T-helper 1 cell treated with Interleukin-12 subunit alpha and Interleukin-12 subunit beta and Interleukin-4 antibody, amounts not matched to agents 30 μg/mL and 1 μg/mL, for 36 hours (primary cell): Measurements from ENCODE around the gene NLE1.
"Not testable (repeated sequence)": the region's sequence is repeated elsewhere in the genome, so short reads cannot be mapped to it uniquely, and the experiment has no call there.

Source experiments
- H3K27ac Mint-ChIP-seq: one replicate; pipeline ENCODE4 v1.8.0; 2021; ENCODE audit warnings: mild to moderate bottlenecking, mixed read lengths
- H3K27me3 Mint-ChIP-seq: one replicate; pipeline ENCODE4 v1.8.0; 2021; ENCODE audit warnings: low read depth, mixed read lengths
- H3K36me3 Mint-ChIP-seq: one replicate; pipeline ENCODE4 v1.8.0; 2021; ENCODE audit warnings: low read depth, mixed read lengths
- H3K4me1 Mint-ChIP-seq: one replicate; pipeline ENCODE4 v1.8.0; 2021; ENCODE audit warnings: low read depth, mixed read lengths
- H3K4me3 Mint-ChIP-seq: one replicate; pipeline ENCODE4 v1.8.0; 2021; ENCODE audit warnings: mild to moderate bottlenecking, moderate library complexity, mixed read lengths
- H3K9me3 Mint-ChIP-seq: one replicate; pipeline ENCODE4 v1.8.0; 2021; ENCODE audit warnings: mixed read lengths

Gene NLE1

DNA sequence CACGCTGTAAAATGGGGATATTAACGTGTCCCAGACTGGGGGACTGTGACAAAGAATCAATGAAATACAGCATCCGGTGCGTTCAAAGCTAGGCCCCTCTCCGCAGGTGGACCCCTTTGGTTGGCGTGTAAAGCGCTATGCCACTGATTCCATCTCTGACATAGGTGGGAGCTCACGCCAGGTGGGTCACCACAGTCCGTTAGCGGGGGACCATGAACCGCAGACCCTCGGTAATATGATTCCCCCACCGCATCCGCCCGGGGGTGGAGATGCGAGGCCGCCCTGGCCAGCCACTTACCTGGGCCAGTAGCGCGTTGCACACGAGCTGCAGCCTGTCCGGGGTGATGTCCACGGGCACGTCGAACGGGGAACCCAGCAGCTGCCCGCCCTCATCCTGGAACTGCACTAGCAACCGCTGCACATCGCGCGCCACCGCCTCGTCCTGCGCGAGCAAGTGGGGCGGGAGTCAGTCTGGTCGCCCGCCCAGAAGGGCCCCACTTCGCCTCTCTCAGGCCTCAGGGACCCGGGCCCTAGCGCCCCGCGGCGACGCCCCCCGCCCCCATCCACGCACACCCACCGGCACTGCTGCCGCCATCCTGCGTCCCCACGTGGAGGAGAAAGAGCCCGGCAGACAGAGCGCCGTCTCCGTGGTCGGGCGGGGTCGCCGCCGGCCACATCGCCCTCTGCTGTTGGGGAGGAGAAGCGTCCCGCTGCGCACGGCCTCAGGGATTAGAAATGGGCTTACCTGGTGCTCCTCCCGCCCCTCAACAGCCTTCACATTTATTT, at the start of gene NLE1:
NLE1 (minus strand) TSS at position 623 of the 786 bp plus-strand sequence; CDS start at position 595, 28 bp downstream.
- peaks cover 9% of the 10 kb centered on the region for H3K4me1 Mint-ChIP-seq
- H3K36me3 Mint-ChIP-seq, result peaks cover 7% of the 10 kb centered on the region
- H3K9me3 Mint-ChIP-seq, result no peaks in the 10 kb centered on the region
- no peaks in the 10 kb centered on the region for H3K27me3 Mint-ChIP-seq
- peak within 1 kb of the TSS; percentile 57 for H3K27ac Mint-ChIP-seq
- peak within 1 kb of the TSS; percentile 81 for H3K4me3 Mint-ChIP-seq

DNA sequence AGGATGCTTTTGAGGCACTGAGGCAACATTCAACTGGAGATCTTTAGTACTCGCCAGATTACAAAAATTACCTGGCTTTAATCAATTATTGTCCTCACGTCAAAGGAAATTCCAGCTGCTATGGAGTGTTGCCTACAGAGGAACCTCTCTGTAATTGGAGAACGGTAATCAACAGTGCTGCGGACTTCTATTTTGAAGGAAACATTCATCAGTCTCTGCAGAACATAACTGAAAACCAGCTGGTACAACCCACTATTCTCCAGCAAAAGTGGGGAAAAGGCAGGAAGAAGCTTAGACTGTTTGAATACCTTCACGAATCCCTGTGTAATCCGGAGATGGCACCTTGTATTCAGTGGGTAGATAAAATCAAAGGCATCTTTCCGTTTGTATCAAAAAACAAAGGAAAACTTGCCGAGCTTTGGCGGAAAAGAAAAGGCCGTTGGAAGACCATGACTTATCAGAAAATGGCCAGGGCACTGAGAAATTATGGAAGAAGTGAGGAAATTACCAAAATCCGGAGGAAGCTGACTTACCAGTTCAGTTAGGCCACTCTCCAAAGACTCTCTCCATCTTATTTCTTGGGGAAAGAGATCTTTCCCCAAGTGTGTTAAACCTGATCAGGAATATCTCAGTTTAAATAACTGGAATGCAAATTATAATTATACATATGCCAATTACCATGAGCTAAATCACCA, 49.0 kb upstream of the NLE1 start:
- H3K27ac Mint-ChIP-seq, result no peak overlapping the region
- peaks cover 2% of the 10 kb centered on the region for H3K27me3 Mint-ChIP-seq
- peaks cover 2% of the 10 kb centered on the region for H3K36me3 Mint-ChIP-seq
- peaks cover 5% of the 10 kb centered on the region for H3K9me3 Mint-ChIP-seq
- no peak overlapping the region for H3K4me3 Mint-ChIP-seq
- peaks cover 31% of the 10 kb centered on the region for H3K4me1 Mint-ChIP-seq

DNA sequence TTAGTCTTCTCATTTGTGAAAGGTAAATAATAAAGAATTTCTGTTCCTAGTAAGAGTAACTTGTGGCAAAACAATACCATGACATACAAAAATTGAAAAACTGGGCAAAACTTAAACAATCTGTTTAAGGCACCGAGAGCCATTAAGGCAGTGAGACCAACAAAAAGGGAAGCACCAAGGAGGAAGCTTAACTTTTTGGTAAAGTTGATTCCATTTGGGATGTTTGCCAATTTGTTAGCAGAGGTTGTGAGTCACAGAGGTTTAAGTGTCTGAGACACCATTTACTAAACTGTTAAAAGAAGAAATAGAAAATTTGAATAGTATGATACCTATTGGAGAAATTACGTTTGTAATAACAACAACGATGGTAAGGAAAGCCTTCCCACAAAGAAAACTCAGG, 47.2 kb upstream of the NLE1 start:
- H3K27ac Mint-ChIP-seq, result no peak overlapping the region
- peaks cover 35% of the 10 kb centered on the region for H3K4me1 Mint-ChIP-seq
- no peaks in the 10 kb centered on the region for H3K27me3 Mint-ChIP-seq
- H3K36me3 Mint-ChIP-seq, result peaks cover 1% of the 10 kb centered on the region
- H3K4me3 Mint-ChIP-seq, result peak overlapping the region; percentile 16
- peaks cover 3% of the 10 kb centered on the region for H3K9me3 Mint-ChIP-seq

DNA sequence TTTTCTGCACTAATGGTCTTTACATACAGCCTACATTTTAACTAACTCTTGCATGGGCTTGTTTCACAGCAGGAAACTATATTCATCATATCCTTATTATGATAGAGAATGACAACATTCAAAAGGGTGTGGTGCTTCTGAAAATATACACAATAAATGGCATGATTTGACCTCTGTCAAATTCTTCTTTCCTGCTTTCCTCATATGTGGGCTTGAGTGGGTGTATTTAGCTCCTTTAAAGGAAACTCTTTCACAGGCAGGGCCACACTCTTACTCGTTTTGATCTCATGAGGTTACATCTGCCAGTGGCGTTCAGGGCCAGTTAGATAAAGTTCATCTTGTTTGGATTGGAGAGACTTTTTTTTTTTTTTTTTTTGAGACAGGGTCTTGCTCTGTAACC, 46.0 kb upstream of the NLE1 start:
- Mint-ChIP-seq H3K4me3 (peak overlapping the region; percentile 32), H3K27me3 (no peaks in the 10 kb centered on the region), H3K9me3 (peaks cover 3% of the 10 kb centered on the region), H3K36me3 (peaks cover 1% of the 10 kb centered on the region), H3K4me1 (peaks cover 38% of the 10 kb centered on the region), H3K27ac (peak overlapping the region; percentile 68)

DNA sequence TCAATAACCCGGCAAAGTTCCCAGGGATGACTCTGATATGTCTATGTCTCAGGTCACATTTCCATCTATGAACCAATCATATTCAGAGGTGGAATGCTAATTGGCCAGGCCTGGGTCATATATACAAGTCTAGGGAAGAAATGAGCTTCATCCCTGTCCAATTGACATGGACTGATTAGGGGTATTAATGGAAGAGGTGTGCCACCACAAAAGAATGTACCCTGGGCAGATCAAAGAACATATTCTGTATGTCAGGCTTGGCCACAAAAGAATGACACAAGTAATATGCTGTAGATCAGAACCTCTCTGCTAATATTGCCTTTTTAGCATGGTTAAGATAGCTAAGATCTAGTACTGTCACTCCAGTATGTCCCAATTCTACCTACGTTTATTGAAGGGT, 45.4 kb upstream of the NLE1 start:
- no peaks in the 10 kb centered on the region for H3K36me3 Mint-ChIP-seq
- peaks cover 3% of the 10 kb centered on the region for H3K9me3 Mint-ChIP-seq
- peaks cover 39% of the 10 kb centered on the region for H3K4me1 Mint-ChIP-seq
- H3K27ac Mint-ChIP-seq, result no peak overlapping the region
- H3K4me3 Mint-ChIP-seq, result no peak overlapping the region
- H3K27me3 Mint-ChIP-seq, result no peaks in the 10 kb centered on the region

DNA sequence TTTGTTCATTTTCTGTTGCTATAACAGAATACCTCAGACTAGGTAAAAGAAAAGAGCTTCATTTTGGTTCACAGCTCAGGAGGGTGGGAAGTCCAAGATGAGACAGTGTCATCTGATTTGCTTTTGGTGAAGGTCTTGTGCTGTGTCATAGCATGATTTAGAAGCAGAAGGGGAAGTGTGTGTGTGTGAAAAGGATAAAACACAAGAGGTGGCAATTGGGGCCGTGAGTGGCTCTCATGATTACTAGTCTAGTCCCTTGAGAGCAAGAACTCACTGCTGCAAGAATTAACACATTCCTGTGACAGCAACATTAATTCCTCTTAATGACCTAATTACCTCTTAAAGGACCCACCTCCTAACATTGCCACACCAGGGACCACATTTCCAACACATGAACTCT, 43.7 kb upstream of the NLE1 start:
- no peak overlapping the region for H3K4me3 Mint-ChIP-seq

DNA sequence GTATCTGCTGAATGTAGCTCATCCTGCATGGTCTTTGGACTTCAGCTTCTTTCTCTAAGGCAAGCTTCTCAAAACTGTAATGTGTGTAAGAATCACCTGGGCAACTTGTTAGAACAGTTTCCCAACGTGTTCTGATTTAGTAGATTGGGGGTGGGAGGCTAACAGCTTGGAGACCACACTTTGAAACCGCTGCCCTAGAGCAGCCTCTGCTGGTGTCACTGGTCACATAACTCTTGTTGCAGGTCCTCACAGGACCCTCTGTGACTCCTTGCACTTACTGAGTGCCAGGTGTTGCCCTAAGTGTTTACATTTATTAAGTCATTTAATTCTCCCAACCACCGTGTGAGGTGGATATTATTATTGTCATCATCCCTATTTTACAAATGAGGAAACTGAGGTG, 42.2 kb upstream of the NLE1 start:
- Mint-ChIP-seq H3K27me3 (no peaks in the 10 kb centered on the region), H3K27ac (no peak overlapping the region), H3K4me1 (peaks cover 41% of the 10 kb centered on the region)

More for the DNA sequence above, 43.7 kb upstream of the NLE1 start:
- peaks cover 3% of the 10 kb centered on the region for H3K9me3 Mint-ChIP-seq
- H3K27ac Mint-ChIP-seq, result no peak overlapping the region
- H3K36me3 Mint-ChIP-seq, result no peaks in the 10 kb centered on the region
- H3K27me3 Mint-ChIP-seq, result no peaks in the 10 kb centered on the region
- H3K4me1 Mint-ChIP-seq, result peaks cover 39% of the 10 kb centered on the region

DNA sequence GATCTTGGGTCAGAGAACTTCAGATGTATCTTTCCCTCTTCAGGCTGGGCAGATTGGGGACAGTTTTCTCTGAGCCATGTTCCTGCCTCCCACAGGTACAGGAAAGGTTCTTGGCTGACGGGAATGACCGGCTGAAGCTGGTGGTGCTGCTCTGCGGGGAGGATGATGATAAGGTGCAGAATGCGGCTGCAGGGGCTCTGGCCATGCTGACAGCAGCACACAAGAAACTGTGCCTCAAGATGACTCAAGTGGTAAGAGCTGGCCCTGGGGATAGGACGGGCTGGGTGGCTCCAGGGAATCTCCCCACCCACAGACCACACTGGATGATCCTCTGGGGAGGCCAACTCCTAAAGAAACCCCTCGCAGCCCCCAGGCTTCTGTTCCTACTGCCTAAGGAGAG, 41.2 kb upstream of the NLE1 start:
- no peaks in the 10 kb centered on the region for H3K27me3 Mint-ChIP-seq
- no peaks in the 10 kb centered on the region for H3K9me3 Mint-ChIP-seq
- no peaks in the 10 kb centered on the region for H3K36me3 Mint-ChIP-seq
- H3K4me3 Mint-ChIP-seq, result no peak overlapping the region
- peaks cover 39% of the 10 kb centered on the region for H3K4me1 Mint-ChIP-seq
- no peak overlapping the region for H3K27ac Mint-ChIP-seq

More for the DNA sequence above, 42.2 kb upstream of the NLE1 start:
- no peak overlapping the region for H3K4me3 Mint-ChIP-seq
- no peaks in the 10 kb centered on the region for H3K36me3 Mint-ChIP-seq
- no peaks in the 10 kb centered on the region for H3K9me3 Mint-ChIP-seq

DNA sequence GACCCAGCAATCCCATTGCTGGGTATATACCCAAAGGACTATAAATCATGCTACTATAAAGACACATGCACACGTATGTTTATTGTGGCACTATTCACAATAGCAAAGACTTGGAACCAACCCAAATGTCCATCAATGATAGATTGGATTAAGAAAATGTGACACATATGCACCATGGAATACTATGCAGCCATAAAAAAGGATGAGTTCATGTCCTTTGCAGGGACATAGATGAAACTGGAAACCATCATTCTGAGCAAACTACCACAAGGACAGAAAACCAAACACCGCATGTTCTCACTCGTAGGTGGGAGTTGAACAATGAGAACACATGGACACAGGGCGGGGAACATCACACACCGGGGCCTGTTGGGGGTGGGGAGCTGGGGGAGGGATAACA, 37.3 kb upstream of the NLE1 start:
- not testable (repeated sequence) for H3K9me3 Mint-ChIP-seq, H3K27me3 Mint-ChIP-seq, H3K36me3 Mint-ChIP-seq, H3K27ac Mint-ChIP-seq, H3K4me3 Mint-ChIP-seq
- H3K4me1 Mint-ChIP-seq, result peaks cover 49% of the 10 kb centered on the region

DNA sequence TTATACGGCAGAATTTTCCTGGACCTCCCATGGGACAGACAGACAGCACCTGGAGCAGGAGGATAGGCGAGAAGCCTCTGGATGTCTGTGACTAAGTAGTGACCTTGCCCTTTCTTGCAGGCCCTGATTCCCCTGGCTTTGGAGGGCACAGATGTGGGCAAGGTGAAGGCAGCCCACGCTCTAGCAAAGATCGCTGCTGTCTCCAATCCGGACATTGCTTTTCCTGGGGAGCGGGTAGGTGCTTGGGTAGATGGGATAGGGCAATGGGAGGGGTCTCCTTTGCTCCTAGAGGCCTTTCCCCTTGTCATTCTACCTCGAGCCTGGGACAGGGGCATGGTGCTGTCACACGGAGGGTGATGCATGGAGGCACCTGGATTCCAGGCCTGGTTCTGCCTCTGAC, 34.8 kb upstream of the NLE1 start:
- peaks cover 3% of the 10 kb centered on the region for H3K9me3 Mint-ChIP-seq
- no peak overlapping the region for H3K4me3 Mint-ChIP-seq
- H3K27ac Mint-ChIP-seq, result no peak overlapping the region
- H3K36me3 Mint-ChIP-seq, result no peaks in the 10 kb centered on the region
- H3K4me1 Mint-ChIP-seq, result peaks cover 43% of the 10 kb centered on the region
- H3K27me3 Mint-ChIP-seq, result no peaks in the 10 kb centered on the region

DNA sequence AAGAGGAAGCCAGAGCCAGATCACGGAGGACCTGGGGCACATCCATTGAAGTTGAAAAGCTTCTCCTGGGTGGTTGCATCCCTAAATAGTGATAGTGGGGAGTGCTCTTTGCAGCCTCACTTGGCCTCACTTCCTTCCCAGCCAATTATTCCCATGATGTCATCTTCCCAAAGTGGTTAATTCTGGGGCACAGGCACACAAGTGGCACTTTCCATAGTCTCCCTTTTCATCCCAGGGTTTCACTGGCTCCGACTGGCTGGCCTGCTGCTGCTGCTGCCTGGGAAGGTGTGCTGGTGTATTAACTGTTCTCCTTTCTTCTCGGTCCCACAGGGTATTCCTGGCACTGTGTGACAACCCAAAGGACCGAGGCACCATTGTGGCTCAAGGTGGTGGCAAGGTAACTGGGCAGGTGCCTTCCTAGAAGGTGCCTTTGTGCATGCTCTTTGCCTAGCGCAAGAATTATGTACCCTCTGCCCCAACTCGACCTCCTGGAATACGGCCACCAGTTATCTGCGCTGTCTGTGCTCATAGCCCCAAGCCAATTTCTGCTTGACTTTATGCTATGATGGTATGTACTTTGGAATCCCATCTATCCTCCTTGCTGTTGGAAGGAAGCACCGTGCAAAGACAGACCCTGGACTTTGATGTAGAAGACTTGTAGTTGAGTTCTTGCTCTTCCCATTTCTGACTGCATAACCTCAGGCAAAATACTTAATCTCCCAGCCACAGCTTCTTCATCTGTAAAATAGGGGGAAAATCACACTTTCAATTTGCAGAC, 33.7 kb upstream of the NLE1 start:
- Mint-ChIP-seq H3K27ac (no peak overlapping the region), H3K4me3 (no peak overlapping the region), H3K9me3 (peaks cover 3% of the 10 kb centered on the region), H3K4me1 (peaks cover 47% of the 10 kb centered on the region), H3K36me3 (no peaks in the 10 kb centered on the region), H3K27me3 (no peaks in the 10 kb centered on the region)

DNA sequence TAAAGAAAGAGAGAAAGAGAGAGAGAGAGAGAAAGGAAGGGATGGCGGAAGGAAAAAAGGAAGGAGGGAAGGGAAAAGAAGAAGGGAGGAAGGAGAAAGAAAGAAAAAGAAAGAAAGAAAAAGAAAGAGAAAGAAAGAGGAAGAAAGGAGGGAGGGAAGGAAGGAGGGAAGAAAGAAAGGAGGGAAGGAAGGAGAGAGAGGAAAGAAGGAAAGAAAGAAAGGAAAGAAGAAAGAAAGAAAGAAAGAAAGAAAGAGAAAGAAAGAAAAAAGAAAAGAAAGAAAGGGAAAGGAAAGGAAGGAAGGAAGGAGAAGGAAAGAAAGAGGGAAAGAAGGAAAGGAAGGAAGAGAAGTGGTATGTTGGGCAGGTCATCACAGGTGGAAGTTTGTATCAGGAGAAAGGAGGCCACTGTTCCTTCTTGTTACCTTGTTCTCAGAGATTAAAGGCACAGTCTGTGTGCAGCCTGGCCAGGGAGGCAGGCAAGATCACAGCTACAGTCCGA, 32.8 kb upstream of the NLE1 start:
- Mint-ChIP-seq H3K4me1 (peaks cover 44% of the 10 kb centered on the region), H3K27me3 (no peaks in the 10 kb centered on the region), H3K9me3 (peaks cover 3% of the 10 kb centered on the region), H3K4me3 (no peak overlapping the region), H3K27ac (peak overlapping the region; percentile 60), H3K36me3 (no peaks in the 10 kb centered on the region)

DNA sequence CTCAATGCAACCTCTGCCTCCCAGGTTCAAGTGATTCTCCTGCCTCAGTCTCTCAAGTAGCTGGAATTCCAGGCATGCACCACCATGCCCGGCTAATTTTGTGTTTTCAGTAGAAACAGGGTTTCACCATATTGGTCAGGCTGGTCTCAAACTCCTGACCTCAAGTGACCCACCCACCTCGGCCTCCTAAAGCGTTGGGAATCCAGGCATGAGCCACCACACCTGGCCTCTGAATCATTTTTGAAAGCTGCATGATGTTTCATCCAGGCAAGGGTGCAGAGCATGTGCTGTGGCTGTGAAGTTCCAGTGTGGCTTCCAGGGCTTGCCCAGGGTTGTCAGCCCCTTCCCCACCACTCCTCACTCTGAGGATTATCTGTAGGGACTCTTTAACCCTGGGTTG, 30.2 kb upstream of the NLE1 start:
- not testable (repeated sequence) for H3K36me3 Mint-ChIP-seq, H3K27ac Mint-ChIP-seq, H3K9me3 Mint-ChIP-seq, H3K4me3 Mint-ChIP-seq, H3K27me3 Mint-ChIP-seq
- peaks cover 32% of the 10 kb centered on the region for H3K4me1 Mint-ChIP-seq

DNA sequence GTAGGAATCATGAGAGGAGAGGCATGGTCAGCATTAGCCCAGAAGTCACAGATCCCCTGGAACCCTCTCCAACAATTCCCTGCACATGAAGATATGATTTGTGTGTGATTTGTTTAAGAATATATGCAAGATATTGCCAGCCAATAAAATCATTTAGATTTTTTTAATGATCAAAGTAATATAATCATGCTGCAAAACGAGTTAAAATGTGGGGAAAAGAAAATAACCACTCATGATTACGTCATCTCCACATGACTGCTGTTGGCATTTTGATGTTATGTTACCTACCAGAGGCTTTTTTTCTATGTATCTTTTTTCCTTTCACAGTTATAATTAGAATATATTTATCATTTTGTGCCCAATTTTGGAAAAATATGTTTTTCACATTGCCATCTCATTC, 29.7 kb upstream of the NLE1 start:
- Mint-ChIP-seq H3K9me3 (no peaks in the 10 kb centered on the region), H3K4me3 (peak overlapping the region; percentile 21), H3K27me3 (no peaks in the 10 kb centered on the region), H3K36me3 (no peaks in the 10 kb centered on the region), H3K27ac (peak overlapping the region; percentile 57), H3K4me1 (peaks cover 27% of the 10 kb centered on the region)
